Muscle layer of colon (tissue), 2 donors: ENCODE data around the gene GP1BB.
A peak's percentile ranks its signal among the peaks of the same experiment; 100 is the strongest.

Source experiments
- H3K27ac ChIP-seq: one replicate; pipeline ENCODE4 v1.7.0; 2013; ENCODE audit warnings: low read depth, mild to moderate bottlenecking, low read length, moderate library complexity
- H3K27me3 ChIP-seq, 2 donors: one replicate each; pipeline ENCODE4 v1.7.0; 2013; ENCODE audit warnings: low read length in 2 of 2, mild to moderate bottlenecking in 2 of 2; ENCODE audit not compliant: insufficient read depth in 2 of 2, control insufficient read depth in 1 of 2
- H3K36me3 ChIP-seq: one replicate; pipeline ENCODE4 v1.7.0; 2013; ENCODE audit warnings: mild to moderate bottlenecking, low read length; ENCODE audit not compliant: insufficient read depth
- H3K4me1 ChIP-seq: one replicate; pipeline ENCODE4 v1.7.0; 2013; ENCODE audit warnings: mild to moderate bottlenecking, low read length; ENCODE audit not compliant: insufficient read depth
- H3K4me3 ChIP-seq, 2 donors: one replicate each; pipeline ENCODE4 v1.7.0; 2013; ENCODE audit warnings: low read length in 2 of 2, low read depth in 1 of 2, mild to moderate bottlenecking in 1 of 2, moderate library complexity in 1 of 2
- H3K9ac ChIP-seq: one replicate; pipeline ENCODE4 v1.7.0; 2013; ENCODE audit warnings: low read length
- H3K9me3 ChIP-seq: one replicate; pipeline ENCODE4 v1.7.0; 2013; ENCODE audit warnings: mild to moderate bottlenecking, low read length
- donor health status: abdominal sarcoma.
- donor health status: Adenocarcinoma of cecum.

The GP1BB gene

GRCh38 chr22:19709063-19709769 lies 14.1 kb upstream of the GP1BB start:
- Histone ChIP-seq H3K27me3 (peaks cover 0 to 16% of the 10 kb centered on the region in 2 donors), H3K4me1 (no peaks in the 10 kb centered on the region), H3K9ac (no peak overlapping the region), H3K36me3 (no peaks in the 10 kb centered on the region), H3K9me3 (no peaks in the 10 kb centered on the region), H3K4me3 (no peak overlapping the region), H3K27ac (no peak overlapping the region)

DNA sequence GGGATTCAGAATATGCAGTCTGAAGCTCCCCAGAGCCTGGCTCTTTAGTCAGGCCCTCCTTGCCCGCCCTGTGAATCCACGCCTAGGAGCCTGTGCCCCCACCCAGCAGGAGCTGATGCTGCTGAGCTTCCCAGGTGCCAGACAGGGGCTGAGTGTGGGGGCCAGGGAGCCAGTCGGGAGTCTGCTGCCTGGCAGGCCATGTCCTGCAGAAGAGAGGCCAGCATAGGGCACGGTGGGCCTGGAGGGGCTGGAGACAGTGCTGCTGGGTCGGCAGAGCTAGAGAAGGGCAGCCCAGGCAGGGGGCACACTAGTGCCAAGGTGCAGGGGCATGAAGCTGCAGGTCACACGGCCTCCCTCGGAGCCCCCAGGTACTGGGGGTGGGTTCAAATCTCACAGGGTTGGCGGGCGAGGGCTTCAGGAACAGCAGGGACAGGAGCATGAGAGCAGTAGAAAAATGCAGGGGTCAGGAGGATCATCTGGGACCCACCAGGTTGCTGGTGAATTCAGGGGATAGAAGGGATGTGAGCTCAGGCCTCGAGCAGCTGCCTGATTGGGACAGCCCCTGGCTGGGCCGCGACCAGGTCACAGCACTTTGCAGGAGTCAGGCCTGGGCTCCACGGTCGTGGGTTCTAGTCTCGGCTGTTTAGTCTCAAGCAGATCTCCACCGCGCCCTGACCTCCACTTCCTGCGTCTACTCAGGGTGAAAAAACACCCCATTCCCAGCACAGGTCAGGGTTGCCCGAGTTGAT lies 13.1 kb upstream of the GP1BB start:
- Histone ChIP-seq H3K36me3 (no peaks in the 10 kb centered on the region), H3K4me1 (peaks cover 4% of the 10 kb centered on the region), H3K4me3 (no peak overlapping the region), H3K9ac (no peak overlapping the region), H3K27ac (no peak overlapping the region), H3K27me3 (peaks cover 0 to 14% of the 10 kb centered on the region in 2 donors), H3K9me3 (no peaks in the 10 kb centered on the region)

DNA sequence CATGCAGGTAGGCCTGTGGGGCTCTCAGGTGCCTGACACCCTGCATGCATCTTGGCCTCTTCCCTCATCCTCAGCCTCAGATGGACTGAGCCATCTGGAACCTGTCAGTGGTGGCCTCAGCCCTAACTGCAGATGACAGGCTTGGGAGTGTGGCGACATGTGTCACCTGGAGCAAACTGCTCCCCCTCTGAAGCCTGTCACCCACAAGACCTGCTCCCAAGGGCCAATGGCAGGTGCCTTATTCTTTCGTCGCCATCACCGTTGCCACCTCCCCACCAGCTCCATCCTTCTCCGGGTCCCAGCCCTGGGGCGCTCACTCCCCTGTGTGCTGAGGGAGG lies 12.6 kb upstream of the GP1BB start:
- Histone ChIP-seq H3K36me3 (no peaks in the 10 kb centered on the region), H3K27ac (no peak overlapping the region), H3K9ac (no peak overlapping the region), H3K4me1 (peaks cover 5% of the 10 kb centered on the region), H3K27me3 (peaks cover 0 to 17% of the 10 kb centered on the region in 2 donors), H3K4me3 (no peak overlapping the region), H3K9me3 (no peaks in the 10 kb centered on the region)

DNA sequence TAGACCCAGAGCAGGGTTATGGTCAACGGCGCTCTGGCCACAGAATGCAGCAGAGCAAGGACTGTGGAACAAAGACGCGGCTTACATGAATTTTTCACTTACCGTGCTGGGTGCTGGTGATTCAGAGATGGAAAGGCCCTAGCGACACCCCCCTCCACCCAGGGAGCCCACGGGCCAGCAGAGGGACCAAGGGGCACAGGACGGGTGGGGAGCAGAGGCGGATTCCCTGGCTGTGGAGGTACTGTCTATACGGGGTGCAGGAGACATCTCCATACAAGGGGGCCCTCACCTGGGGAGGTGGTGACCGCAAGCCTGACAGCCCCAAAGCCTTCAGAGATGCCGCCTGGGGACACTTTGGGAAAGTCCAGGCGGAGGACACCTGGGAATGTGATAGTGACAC lies 10.1 kb upstream of the GP1BB start:
- no peaks in the 10 kb centered on the region for H3K9me3 ChIP-seq
- peaks cover 0 to 17% of the 10 kb centered on the region in 2 donors for H3K27me3 ChIP-seq
- no peak overlapping the region for H3K9ac ChIP-seq
- no peaks in the 10 kb centered on the region for H3K36me3 ChIP-seq
- no peak overlapping the region for H3K27ac ChIP-seq
- H3K4me1 ChIP-seq, result peaks cover 9% of the 10 kb centered on the region
- peak overlapping the region in 1 of 2 donors; percentile 41 for H3K4me3 ChIP-seq

GRCh38 chr22:19713650-19714311 lies 9.6 kb upstream of the GP1BB start:
- Histone ChIP-seq H3K9me3 (no peaks in the 10 kb centered on the region), H3K9ac (no peak overlapping the region), H3K36me3 (no peaks in the 10 kb centered on the region), H3K4me1 (peaks cover 9% of the 10 kb centered on the region), H3K27me3 (peaks cover 0 to 22% of the 10 kb centered on the region in 2 donors), H3K27ac (no peak overlapping the region), H3K4me3 (peak overlapping the region; percentile 41 to 52)

DNA sequence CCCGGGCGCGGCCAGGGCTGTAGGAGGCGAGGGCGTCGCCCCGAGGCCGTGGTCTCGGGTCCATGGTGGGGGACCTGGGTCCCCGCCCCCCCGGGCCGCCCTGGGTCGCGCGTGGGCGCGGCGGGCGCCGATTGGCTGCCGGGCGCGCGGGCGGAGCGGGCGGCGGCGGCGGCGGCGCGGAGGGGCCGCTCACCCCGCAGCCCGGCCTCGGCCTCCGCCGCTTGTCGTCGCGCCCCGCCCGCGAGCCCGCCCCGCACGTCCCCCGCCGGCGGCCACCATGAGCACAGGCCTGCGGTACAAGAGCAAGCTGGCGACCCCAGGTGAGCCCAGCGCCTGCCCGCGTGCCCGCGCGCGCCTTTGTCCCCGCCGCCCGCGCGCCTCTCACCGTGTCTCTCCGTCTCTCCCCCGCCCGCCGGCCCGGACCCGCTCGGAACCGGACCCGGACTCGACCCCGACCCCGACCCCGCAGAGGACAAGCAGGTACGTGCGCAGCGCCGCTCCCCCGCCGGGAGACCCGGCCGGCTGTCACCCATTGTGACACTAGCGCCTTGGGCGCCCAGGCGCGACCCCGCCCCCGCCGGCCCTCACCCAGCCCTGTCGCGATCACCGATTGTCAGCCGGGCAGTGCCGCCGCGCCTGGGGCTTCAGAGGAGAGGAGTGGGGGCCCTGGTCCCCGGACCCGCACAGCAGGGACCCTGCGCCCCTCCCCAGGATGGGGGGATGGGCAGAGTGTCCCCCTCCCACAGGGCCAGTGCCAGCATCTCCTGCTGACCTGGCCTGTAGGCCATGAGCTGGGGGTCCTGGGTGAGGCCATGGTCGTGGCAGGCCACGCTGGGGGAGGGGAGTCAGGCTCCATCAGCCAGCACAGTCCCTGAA lies 8.8 kb upstream of the GP1BB start, which contains the start of gene SEPTIN5:
TSS of gene SEPTIN5 (plus strand) at position 192 of the 876 bp plus-strand sequence. CDS start at position 278, 86 bp downstream.
- peaks cover 15% of the 10 kb centered on the region for H3K4me1 ChIP-seq
- no peak within 1 kb of the TSS for H3K9ac ChIP-seq
- peak within 1 kb of the TSS; percentile 41 to 58 for H3K4me3 ChIP-seq
- peaks cover 0 to 28% of the 10 kb centered on the region in 2 donors for H3K27me3 ChIP-seq
- no peaks in the 10 kb centered on the region for H3K9me3 ChIP-seq
- no peaks in the 10 kb centered on the region for H3K36me3 ChIP-seq
- no peak within 1 kb of the TSS for H3K27ac ChIP-seq

- Histone ChIP-seq H3K9me3 (no peaks in the 10 kb centered on the region), H3K9ac (no peak overlapping the region), H3K27ac (no peak overlapping the region), H3K4me3 (peak overlapping the region; percentile 41 to 58), H3K4me1 (peaks cover 15% of the 10 kb centered on the region), H3K27me3 (peaks cover 0 to 28% of the 10 kb centered on the region in 2 donors), H3K36me3 (no peaks in the 10 kb centered on the region)
Measured at GRCh38 chr22:19715188-19715930, 8.0 kb upstream of the GP1BB start.

- Histone ChIP-seq H3K36me3 (no peaks in the 10 kb centered on the region), H3K4me1 (peaks cover 15% of the 10 kb centered on the region), H3K27ac (no peak overlapping the region), H3K4me3 (no peak overlapping the region), H3K9ac (no peak overlapping the region), H3K27me3 (peaks cover 0 to 28% of the 10 kb centered on the region in 2 donors), H3K9me3 (no peaks in the 10 kb centered on the region)
Measured at GRCh38 chr22:19716041-19716828, 7.1 kb upstream of the GP1BB start.

- Histone ChIP-seq H3K4me3 (no peak overlapping the region), H3K9me3 (no peaks in the 10 kb centered on the region), H3K27me3 (peaks cover 0 to 28% of the 10 kb centered on the region in 2 donors), H3K27ac (no peak overlapping the region), H3K9ac (no peak overlapping the region), H3K36me3 (no peaks in the 10 kb centered on the region), H3K4me1 (peaks cover 15% of the 10 kb centered on the region)
Measured at GRCh38 chr22:19716829-19717105, 6.6 kb upstream of the GP1BB start.

GRCh38 chr22:19717181-19717580 lies 6.2 kb upstream of the GP1BB start:
- H3K4me3 ChIP-seq, result no peak overlapping the region
- no peak overlapping the region for H3K27ac ChIP-seq
- H3K9ac ChIP-seq, result no peak overlapping the region
- peaks cover 0 to 28% of the 10 kb centered on the region in 2 donors for H3K27me3 ChIP-seq
- H3K9me3 ChIP-seq, result no peaks in the 10 kb centered on the region
- H3K4me1 ChIP-seq, result peaks cover 15% of the 10 kb centered on the region
- H3K36me3 ChIP-seq, result no peaks in the 10 kb centered on the region
